Stimulated activated CD8-positive, alpha-beta memory T cell treated with anti-CD3 and anti-CD28 coated beads, Interleukin-15, amount 100 ng/mL, for 4 hours (primary cell): ENCODE results near the gene ACAN.

ENCODE experiments used
- DNase-seq, 2 donors: peaks; one replicate each; pipeline ENCODE4 v3.0.0-alpha.2; 2020; ENCODE audit warnings: low read depth in 2 of 2

The ACAN gene

GRCh38 chr15:88843334-88843733, 40.1 kb downstream of the ACAN start:
- DNase-seq = no peak

- no peak for DNase-seq
Observed at GRCh38 chr15:88844749-88845386, 41.6 kb downstream of the ACAN start.

- no peak for DNase-seq
Observed at GRCh38 chr15:88845616-88846015, 42.4 kb downstream of the ACAN start.

GRCh38 chr15:88847144-88847543, 43.9 kb downstream of the ACAN start:
- DNase-seq = no peak

GRCh38 chr15:88848203-88848602, 45.0 kb downstream of the ACAN start:
- DNase-seq = no peak

- DNase-seq = no peak
Observed at GRCh38 chr15:88849376-88850072, 46.3 kb downstream of the ACAN start.

- DNase-seq = no peak
Observed at GRCh38 chr15:88852476-88852875, 49.2 kb downstream of the ACAN start.

- no peak for DNase-seq
Observed at GRCh38 chr15:88858934-88859333, 55.7 kb downstream of the ACAN start.

- DNase-seq = no peak
Observed at GRCh38 chr15:88859550-88859949, 56.3 kb downstream of the ACAN start.

GRCh38 chr15:88860212-88860611, 57.0 kb downstream of the ACAN start:
- DNase-seq = no peak

GRCh38 chr15:88863412-88863811, 60.2 kb downstream of the ACAN start:
- DNase-seq = no peak

GRCh38 chr15:88864861-88865497, 61.7 kb downstream of the ACAN start:
- no peak for DNase-seq

GRCh38 chr15:88865498-88866099, 62.4 kb downstream of the ACAN start:
- DNase-seq = no peak

- DNase-seq = no peak
Observed at GRCh38 chr15:88866295-88866881, 63.2 kb downstream of the ACAN start.

- no peak for DNase-seq
Observed at GRCh38 chr15:88871313-88871712, 68.1 kb downstream of the ACAN start.

- no peak for DNase-seq
Observed at GRCh38 chr15:88872106-88872505, 68.9 kb downstream of the ACAN start.

GRCh38 chr15:88872706-88873105, 69.5 kb downstream of the ACAN start:
- no peak for DNase-seq

GRCh38 chr15:88873786-88874185, 70.5 kb downstream of the ACAN start:
- no peak for DNase-seq

GRCh38 chr15:88874275-88874674, 71.0 kb downstream of the ACAN start:
- DNase-seq = no peak

- DNase-seq = no peak
Observed at GRCh38 chr15:88874684-88875083, 71.4 kb downstream of the ACAN start.

GRCh38 chr15:88876573-88876972, 73.3 kb downstream of the ACAN start:
- no peak for DNase-seq

- DNase-seq = no peak
Observed at GRCh38 chr15:88877415-88877814, 74.2 kb downstream of the ACAN start.
